HG03159 (cell line): ENCODE results near the gene PBX1.

Source experiments
- ATAC-seq: cut with Tn5 transposase; IDR thresholded peaks from one replicate; pipeline ENCODE4 v1.9.1; 2021; ENCODE audit warnings: mild to moderate bottlenecking, moderate library complexity; ENCODE audit not compliant: unreplicated experiment

The PBX1 gene

DNA sequence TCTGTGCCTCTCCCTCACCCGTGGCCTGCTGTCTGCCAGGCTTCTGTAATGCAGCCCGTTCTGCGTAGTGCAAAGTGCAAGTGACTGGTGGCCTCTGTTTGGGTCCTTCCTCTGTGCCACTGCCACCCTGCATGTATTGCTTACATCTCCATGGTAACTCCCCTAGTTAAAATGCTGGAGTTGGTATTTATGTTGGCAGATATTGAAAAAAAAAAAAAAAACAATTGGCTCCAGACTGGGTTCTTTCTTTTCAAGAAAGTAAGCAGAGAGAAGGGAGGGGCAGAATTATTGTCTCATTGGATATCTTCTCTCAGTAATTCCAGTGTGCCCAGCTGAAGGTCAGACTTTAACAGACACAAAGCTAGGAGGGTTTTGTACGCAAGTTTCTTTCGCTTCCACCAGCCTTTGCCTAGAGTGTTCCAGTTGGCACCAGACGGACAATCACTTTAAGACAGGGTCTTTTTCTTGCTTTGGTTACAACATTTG, 242.3 kb downstream of the PBX1 start:
- no peak for ATAC-seq

DNA sequence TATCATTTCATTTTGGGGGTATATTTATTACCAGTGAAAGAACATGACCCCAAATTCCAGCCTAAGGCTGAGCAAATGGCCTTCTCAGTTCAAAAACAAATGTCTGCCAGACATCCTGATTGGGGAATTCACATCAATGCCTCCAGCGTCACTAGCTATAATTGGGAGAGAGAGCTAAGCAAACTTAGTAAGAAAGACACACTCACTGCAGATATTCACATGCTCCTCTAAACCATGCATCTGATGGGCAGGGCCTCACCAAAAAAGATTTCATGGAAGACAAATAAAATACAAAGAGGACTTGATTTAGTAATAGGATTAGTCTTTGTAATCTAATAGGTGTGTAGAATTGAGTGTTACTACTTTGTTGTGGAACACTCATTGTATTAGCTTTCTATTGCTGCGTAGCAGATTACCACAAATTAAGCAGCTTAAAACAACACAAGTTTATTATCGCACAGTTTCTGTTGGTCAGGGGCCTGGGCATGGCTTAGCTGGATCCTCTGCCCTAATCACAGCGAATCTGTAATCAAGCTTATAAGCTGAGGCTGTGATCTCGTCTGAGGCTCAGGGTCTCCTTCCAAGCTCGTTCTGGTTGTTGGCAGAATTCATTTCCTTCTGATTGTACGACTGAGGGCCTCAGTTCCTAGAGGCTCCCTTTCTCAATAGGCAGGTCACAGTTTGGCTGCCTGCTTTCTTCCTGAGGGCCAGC, 243.0 kb downstream of the PBX1 start:
- no peak for ATAC-seq

DNA sequence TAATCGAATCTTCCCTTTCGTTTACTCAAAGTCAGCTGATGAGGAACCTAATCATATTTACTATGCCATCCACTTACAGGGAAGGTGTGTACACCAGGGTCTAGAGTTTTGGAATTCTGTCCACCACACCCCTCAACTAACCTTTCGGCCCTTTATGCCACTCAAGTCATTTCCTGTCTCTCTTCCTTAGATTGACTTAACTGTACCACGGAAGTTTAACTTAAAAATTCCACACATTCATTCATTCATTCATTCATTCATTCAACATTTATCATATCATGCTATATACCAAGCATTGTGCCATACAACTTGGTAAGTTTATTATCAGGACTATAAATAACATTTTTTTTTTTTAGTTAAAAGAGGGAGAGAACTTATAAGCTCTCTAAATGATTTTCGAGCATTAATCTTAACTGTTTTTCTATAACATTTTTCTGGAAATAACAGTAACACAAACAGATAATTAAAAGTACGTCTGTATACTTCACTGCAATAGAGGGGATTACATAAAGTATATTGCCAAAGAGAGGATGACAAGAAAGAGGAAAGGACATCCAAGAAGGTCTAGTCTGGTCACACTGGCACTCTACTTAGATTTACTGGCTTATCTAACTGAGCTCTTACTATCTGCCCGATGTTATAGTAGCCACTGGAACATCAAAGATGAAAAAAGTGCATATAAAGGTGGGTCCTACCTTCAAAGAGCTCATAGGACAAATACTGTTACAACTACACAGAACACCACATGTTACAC, 243.7 kb downstream of the PBX1 start:
- no peak for ATAC-seq

DNA sequence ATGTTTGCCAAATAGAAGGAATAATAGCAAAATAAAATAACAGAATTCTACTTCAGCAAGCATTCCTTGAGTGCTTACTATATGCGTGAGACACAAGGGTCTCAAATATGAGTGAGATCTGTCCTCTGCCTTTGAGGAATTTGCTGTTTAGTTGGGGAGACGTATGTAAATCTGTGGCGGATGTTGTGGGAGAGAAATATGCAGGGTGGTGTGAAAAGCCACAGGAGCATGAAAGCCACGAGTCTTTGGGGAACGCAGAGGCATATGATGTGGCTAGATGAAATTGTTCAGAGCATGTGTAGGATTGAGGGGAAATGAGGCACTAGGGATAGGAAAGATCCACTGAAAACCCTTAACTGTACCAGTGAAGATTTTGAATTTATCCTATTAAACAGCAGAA, 244.4 kb downstream of the PBX1 start:
- no peak for ATAC-seq

DNA sequence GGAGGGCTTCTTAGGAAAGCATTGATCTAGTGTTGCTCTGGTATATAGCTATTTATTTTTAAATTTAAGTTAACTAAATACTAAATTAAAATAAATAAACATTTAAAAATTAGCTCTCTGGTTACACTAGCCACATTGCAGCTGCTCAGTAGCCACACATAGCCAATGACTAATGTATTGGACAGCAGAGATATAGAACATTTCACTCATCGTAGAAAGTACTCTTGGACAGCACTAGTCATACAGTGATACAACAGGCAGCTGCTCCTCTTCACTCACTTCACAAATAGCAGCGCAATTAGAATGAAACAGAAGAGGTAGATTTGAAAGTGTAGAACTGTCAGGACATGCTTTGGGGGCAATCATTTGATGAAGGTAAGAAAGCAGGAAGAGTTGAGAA, 245.4 kb downstream of the PBX1 start:
- no peak for ATAC-seq

DNA sequence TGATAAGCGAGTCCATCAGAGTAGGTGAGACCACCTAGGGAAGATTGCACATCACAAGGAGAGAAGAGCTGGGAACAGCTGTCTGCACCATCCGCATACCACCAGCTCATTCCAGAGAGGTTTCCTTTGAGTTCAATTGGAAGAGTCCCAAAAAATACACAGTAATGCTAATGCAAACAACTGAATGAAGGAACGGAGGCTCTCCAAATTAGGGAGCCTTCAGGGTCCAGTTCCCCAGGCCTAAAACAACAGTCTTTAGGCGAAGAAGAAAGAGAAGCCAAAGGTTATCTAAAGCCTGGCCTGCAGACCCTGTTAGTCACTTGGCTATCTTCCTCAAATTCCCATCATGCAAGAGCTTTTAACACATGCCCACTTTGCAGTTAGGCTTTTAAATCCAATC, 246.4 kb downstream of the PBX1 start:
- ATAC-seq = no peak

DNA sequence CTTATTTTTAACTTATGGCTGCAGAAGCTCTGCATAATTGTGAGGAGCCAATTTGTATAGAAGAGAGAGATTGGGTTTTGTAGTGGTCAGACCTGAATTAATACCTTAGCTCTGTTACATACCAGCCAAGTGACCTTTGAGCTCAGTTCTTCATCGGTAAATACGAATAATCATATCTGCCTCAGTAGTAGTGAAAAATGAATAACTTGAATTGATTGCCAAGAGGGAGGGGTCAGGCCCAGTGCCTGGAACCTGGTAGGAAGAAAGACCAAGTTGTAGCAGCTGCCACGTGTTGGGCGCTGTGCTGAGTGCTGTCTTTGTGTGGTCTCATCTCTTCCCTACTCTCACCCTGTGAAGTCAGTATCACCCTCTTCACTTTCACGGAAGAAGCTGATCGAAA, 247.5 kb downstream of the PBX1 start:
- no peak for ATAC-seq

DNA sequence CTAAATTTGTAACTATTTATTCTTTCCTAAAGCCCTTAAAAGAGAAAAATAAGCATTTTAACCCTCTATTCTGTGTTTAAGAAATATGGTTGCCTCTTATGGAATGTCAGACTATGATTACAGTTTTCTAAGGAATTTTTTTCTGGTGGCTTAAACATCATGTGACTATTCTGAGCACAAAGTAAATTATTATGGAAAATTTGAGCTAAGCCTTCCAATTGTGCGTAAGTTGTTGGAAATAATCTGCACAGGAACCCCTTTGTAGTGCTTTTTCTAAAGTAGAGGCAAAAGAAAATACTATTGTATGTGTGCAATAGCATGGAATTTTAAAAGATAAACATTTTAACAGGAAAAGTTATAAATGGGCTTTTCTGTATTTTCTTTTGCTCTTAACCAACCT, 254.8 kb downstream of the PBX1 start:
- no peak for ATAC-seq

DNA sequence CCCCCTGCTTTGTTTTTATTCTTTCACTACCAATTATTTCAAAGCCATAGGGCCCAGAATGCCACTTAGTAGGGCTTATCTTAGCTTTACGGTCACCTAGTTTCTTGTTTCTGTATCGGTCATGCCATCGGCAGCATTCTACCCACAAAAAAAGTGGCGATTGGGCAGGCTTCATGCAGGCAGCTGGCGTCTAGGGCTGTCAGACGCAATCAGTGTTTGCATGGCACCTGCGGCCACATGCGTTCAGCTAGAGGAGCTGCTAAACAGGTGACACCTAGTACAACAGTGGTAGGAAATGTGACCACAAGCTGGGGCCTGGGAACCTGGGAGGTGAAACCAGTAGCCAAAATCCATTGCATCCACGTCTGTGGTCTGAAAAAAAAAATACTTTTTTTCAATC, 262.7 kb downstream of the PBX1 start:
- ATAC-seq = no peak

DNA sequence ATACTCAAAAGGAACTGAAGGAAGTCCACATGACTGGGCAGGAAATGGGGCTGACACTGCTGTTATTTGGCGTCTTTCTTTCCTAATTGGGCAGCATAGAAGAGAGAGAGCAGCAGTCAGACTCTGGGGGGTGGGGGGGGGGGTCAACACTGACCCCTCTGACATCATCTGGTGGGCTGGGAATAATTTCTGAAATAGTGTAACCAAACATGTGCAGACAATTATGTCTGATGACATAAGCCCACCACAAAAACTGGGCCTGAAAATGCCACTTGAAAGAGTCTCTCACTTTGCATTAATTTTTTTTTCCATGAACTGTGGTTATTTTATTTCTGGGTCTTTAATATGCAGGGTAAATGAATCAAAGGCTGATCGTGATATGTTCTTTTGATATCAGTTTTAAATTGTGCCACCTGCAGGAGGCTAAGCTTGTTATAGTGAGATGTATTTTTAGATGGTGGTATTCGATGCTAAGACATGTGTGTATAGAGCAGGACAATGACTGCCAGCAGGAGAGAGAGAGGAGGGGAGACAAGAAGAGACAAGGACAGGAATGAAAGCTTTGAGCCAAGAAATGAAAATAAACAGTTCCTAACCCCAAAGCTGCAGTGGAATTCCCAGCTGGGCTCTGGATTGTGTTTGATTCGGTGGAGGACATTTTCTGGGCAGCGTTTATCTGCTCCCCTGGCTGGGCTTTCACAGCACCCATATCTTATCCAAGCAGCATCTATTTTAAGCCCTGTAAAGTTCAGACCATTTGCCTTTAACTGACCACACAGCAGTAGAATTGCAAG, 264.7 kb downstream of the PBX1 start:
- no peak for ATAC-seq

DNA sequence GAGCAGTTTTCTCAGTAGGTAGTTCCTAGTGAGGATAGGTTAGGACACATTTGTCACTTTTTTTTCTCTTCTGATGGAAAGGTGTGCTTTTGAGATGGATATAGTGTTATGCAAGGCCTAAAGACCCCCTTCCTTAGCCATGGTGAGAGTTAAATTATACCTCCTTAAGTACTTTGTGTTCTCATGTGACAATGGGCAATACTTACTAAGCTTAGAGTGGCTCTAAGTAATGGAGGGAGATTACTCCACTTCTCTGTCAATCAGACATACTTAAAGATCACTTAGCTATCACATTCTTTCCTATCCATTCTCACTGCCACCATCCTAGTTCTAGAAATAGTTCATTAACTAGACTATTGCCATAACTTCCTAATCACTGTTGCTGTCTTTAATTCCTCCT, 265.6 kb downstream of the PBX1 start:
- ATAC-seq = no peak

DNA sequence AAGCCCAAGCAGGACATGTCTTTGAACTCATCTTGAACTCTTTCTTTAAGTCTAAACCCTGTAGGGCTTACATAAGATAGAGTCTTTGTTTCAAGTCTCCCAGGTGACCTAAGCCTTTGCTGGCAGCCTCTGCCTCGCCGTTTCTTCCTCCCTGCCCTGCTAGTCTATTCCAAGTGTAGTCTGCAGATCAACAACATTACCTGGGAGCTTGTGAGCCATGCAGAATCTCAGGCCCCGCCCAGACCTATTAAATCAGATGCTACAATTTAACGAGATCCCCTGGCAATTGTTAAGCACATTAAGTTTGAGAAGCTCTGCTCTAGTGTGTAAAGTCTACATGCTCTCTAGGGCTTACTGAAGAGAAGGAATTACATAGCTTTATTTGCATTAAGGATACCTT, 271.6 kb downstream of the PBX1 start:
- no peak for ATAC-seq

DNA sequence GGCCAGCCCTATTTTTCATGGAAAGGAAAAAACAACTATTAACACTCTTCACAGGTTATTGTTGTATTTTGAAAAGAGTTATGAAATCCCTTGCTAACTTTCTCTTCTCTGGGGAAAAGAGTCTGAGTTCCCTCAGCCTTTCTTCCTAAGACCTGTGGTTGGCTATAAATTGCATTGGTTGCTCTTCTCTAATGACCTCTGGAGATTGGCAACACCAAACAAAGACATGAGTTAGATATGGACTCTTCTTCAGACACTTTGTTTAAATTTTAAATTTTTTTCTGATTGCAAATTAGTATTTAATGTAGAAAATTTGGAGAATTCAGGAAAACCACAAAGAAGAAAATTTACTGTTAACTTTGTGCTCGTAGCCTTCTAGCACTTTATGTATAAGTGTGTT, 275.7 kb downstream of the PBX1 start:
- no peak for ATAC-seq

DNA sequence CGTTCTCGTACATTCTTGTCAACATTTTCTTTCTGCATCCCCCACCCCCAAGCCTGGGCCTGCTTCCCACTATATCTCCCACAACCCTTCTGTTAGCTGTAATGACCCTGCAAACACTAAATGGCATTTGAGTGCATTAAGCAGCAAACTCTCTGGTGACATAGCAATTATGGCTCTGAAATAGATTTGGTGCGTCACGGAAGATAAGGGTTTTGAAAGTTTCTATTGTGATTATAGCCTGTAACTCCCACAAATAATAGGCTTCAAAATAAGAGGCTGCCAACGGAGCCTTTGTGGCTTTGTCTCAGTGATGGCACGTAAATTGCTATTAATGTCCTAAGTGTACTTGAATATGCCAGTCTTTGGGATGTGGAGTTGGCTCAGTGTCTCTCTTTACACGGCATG, 277.6 kb downstream of the PBX1 start:
- ATAC-seq = no peak

DNA sequence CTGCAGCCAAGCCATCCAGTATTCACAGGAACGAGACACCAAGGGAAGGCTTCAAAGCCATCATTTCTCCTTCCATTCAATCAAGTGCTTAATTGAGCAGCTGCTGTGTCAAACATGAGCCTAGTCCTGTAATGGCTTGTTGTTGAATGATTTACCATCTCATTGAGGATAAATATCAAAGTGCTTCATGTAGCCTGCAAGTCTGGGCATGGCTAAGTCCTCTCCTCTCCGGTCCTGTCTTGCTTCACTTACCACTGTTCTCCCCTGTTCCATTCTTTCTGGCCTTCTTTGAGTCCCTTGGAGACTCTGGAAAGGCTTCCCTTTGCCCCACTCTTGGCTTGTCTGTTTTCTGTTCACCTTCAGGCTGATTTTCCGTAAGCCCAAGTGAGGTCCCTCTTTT, 279.8 kb downstream of the PBX1 start:
- no peak for ATAC-seq

DNA sequence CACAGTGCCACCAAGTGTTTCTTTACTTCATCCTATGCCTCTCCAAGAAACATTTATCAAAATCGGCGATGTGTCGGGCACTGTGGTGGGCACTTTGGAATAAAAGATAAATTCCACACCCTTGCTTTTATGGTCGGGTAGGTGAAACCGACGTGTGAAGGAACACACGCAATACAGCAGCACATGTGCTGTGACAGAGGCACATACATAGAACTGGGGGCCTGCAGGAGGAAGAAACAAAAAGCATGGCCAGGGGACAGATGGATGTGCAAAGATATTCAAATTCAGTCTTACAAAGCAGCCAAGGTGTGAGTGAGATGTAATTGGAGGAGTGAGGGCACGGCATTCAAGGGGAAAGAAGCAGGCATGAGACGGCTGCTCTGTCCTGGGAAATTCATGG, 282.0 kb downstream of the PBX1 start:
- ATAC-seq = no peak

DNA sequence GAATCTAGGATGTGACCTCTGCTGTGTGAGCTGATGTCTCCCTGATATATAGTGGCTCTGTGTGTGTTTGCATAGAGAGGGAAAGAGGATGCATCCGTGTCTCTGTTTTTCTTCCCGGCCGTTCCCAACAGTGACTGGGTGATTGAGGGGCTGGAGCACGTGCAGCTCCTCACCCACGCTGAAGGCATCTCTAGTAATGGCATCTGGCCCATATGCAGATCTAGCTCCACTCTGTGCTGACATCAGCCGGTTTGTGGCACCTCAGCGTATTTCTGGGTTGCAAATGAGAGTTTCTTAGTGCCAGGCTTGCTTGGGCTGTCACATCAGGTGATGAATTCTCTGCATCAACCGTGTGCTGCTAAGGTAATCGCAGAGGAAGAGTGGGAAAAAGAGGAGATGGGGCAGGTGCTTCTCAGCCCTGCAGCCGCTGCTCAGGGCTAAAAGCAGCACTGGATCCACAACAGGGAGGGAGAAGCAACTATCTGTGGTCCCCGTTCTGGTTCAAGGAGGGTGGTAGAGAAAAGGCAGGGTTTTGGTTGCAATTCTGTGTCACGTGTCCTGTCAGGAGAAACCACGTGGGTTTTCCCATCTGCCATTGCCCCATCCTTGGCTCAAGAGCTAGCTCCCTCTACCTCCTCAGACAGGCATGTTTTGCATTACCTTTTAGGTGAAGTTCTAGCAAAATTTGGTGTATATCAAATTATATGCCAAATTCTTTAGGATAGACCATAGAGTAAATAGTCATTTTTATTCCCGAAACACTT, 282.9 kb downstream of the PBX1 start:
- ATAC-seq = no peak

DNA sequence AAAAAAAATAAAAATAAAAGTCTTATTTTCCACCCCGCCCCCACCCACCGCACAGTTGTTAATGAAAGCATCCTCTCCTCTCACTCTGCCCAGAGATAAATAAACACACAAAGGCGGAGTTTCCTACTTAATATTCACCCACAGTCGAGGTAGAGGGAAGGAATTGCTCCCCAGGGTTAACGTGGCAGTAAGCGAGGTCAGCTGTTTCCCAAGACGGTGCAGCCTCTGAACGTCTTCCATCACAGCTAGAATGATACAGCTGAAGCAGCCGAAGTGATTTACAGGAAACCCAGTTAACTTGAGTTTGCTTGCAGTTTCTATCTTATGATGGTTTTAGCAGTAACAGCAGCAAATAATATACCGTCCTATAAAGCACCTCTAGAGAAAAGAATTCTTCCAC, 283.9 kb downstream of the PBX1 start:
- ATAC-seq = no peak

DNA sequence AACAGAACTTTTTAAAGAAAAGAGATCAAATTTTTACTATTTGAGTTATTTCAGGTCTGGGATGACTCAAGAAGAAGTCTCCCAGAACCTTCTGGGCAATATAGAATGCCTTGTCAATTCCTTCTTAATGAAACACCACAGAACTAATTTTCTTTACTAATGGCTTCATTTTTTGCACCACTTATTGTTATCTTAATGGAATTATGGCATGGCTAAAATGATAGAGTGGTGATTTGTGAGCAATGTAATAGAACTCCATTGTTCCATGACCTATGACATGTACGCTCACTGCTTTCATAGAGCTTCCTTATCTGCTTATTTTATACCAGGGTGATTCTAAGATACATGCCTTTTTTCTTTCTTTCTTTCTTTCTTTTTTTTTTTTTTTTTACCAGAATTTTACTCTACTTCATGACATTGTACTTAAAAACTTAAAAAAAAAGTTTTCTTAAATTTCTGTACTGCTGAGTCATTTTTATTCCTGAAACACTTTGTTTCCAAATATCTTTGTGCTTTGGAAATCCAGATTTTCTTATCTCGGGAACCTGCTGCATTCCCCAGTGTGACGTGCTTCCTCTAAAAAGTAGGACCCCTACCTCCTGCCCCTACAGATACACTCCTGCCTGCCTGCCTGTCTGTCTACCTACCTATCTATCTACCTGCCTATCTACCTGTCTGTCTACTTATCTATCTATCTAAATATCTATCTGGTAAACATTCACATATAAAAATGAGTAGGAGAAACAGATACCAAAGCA, 284.9 kb downstream of the PBX1 start:
- ATAC-seq = no peak
